DMS153 (cell line): ENCODE measurements around the gene KRTAP4-9.
"Not testable (repeated sequence)": the region's sequence is repeated elsewhere in the genome, so short reads cannot be mapped to it uniquely, and the experiment has no call there.

Experiments
- DNase-seq: peaks from one replicate; lab custom pipeline; 2025; lab: John Stamatoyannopoulos, UW

KRTAP4-9 gene

DNA sequence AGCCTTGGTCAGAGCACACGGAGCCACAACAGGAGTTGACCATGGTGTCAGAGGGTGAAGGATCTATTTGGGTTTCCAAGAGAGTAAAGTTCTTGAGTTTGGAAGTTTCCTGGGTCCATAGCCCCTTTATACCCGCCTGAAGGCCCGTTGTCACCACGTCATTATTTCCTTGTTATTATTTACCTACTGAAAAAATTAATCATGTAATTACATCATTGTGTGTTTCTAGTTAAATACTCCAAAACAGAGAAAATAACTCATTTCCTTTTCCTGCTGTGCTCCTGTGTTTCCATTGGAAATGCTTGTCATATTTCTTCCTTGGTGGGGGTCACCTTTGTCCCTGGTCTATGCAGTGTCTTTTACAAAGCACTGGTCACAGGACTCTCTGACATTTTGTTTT is 7.1 kb upstream of the KRTAP4-9 start, which contains the start of gene KRTAP4-8:
KRTAP4-8 (minus strand) TSS at position 101 of the 400 bp plus-strand sequence; CDS start at position 43, 58 bp downstream.
- DNase-seq: no peak

DNA sequence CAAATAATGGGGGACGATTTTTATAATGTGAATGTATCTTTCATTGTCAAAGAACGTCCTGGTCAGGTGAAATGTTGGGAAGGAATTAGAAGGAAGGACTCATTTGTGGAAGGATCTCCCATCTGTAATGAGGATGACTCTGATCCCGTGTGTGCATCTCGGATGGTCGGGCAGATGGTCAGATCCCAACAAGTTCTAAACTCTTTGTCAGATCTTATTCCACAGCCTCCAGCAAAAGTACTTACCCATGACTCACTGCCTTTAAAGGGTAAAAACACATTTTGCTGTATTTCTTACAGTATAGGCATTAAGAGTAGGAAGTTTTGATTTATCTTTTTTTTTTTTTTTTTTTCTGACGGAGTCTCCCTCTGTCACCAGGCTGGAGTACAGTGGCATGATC is 6.7 kb upstream of the KRTAP4-9 start:
- DNase-seq: no peak

DNA sequence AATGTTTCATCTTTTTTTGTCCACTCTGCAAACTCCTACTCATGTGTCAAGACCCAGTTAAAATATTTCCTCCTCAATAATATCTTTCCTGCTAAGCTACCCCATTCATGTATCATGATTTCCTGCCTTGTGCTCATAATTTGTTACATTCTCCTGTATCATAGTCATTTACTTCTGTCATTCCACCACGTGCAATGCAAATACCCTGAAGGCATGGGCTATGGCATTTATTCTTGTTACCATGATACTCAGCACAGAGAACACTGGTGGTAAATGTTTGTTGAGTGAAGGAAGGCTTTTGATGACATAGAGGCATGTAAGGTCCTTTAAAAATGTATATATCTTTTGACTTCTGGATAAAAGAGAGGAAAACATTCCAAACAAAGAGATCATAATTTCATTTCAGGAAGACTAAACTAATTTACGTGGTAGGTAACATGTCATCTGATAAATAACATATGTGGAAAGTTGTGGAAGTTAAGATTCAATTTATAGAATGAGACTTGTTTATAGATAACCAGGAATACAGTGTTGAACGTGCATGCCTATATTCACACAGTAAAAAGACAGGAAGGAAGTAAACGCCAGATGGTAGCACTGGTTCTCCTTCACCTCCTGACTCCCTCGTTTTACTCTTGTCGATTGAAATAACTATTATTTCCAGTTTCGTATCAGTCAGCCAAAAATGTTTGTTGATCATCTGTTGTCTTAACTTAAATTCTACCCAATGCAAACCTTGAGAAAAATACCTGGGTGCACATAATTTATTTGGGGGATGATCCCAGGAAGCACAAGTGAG is 5.3 kb upstream of the KRTAP4-9 start:
- not testable (repeated sequence) for DNase-seq

DNA sequence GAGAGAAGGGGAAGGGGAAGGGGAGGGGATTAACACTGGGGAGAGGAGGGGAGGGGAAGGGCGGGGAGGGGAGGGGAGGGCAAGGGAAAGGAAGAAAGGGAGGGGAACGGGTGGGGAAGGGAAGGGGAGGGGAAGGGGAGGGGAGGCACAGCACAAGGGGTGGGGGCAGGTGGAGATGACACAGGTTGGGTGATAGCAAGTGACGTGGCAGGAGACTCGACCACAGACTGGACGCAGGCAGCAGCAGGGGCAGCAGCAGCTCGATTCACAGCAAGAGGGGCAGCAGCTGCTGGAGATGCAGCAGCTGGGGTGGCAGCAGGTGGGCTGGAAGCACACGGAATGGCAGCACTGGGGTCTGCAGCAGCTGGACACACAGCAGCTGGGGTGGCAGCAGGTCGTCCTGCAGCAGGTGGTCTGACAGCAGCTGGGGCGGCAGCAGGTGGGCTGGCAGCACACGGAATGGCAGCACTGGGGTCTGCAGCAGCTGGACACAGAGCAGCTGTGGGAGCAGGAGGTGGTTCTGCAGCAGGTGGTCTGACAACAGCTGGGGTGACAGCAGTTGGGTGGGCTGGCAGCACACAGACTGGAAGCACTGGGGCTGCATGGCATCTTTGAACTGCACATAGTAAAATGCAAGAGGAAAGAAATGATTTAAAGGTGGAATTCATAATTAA is 3.5 kb upstream of the KRTAP4-9 start, which contains the start of gene KRTAP4-16:
KRTAP4-16 (minus strand) TSS at position 624 of the 674 bp plus-strand sequence; CDS start at position 624, 0 bp downstream.
- no peak for DNase-seq

DNA sequence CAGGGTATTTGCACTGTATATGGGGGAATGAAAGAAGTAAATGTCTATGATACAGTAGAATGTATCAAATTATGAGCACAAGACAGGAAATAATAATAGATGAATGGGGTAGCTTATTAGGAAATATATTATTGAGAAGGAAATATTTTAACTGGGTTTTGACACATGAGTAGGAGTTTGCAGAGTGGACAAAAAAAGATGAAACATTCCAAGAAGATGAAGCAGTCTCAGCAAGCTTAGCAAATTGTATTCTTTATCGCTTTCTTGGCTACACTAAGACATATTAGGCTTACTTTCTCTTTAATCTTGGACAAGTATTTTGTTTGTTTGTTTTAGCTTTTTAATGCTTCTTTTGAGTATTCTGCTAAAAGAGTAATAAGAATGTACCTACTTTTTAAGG is 1.3 kb upstream of the KRTAP4-9 start:
- DNase-seq: no peak

DNA sequence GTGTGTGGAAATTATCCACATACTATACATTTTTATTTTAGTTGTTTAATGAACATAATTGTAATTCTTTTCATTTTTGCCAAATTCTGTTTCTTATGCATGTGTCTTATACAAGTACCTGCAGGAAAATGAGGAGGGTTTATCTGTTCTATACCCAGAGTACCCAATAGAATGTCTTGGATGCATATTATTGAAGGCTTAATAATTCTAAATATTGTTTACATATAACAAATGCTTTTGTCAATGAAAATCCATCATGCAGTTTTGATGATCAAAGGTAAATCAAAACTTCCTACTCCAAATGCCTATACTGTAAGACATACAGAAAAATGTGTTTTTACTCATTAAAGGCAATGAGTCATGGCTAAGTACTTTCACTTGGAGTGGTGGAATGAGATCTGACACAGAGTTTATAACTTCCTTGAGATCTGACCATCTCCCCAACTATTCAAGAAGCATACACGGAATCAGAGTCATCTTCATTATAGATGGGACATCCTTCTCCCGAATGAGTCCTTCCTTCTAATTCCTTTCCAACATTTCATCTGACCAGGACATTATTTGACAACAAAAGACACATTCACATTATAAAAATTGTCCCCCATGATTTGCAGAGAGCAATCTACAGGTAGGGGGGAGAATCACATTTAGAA is 677 bp upstream of the KRTAP4-9 start:
- DNase-seq: not testable (repeated sequence)

DNA sequence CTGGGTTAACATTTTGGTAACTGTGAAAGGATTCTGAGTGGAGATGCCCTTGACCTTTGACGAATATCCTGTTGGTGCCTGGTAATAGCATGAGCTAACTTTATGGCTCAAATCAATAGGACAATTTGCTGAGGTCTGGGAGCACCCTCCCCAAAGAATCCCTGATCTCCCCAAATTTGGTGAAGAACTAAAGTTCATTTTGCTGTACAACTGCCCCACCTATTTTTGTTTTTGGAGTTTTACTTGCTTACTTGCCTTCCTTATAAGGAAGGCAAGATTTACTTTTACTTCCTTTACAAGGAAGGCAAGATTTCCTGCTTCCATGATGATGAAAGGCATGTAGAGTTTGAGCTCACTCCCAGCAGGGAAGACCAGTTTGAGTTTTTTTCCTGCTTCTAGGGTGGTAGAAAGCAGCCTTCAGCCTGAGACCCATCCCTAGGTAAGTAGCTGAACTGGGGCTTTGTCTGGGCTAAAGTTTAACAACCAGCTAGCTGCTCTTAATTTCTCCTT is 2.8 kb downstream of the KRTAP4-9 start:
- no peak for DNase-seq

DNA sequence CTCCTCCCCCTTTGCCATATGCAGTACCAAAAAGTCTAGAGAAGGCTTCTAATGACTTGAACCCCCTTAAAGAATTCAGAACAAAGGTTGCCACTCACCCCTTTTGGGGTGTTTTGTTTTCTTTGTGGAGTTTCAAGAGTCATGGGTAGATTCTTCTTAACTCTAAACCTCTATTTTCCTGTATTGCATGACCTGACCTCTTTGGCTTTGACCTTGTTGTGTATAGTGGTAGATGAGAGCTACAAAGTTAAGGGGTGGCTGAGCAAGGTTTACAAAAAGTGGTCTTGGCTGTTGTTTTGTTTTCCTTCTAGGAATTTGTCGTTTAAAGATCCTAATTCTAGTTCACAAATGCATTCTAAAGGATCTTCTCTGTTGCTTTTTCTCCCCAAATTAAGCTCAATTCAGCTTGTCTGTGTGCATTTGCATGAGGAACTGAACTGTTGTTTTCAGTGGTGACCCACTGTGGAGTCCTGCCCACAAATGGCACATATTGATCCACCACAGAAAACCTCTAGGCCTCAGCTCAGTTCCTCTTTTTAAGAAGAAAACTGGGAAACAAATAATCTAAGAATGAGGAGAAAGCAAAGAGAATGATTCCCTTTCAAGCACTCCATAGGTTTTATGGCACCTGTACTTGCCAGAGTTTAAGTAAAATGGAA is 3.7 kb downstream of the KRTAP4-9 start:
- not testable (repeated sequence) for DNase-seq

DNA sequence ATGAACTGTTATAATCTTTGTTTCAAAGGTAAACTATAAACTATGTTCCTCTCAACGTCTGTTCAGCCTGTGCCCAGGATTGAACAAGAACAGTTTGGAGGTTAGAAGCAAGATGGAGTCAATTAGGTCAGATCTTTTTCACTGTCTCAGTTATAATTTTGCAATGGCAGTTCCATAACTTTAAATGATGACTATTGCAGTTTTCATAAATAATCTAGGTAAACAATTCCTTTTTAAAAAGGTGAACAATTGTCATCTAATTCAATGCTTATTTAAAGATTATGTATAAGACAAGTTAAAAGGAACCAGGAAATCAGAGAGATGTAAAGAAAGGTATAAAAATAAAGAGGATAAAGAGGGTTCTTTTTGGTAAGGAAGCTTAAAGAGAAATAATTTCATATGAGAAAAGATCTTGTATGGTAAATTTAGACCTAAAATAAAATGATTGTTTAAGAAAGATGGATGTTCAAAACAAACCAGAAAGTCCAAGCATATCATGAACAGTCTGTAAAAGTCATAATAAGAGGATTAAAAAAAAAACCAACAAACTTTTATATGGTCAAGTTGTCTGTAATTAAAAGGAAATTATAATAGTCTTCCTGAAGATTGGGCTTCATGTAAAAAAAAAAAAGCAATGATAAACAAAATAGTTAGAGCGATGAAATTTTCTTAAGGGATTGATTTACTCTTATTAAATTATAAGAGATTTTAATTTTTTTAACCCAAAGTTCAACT is 6.1 kb downstream of the KRTAP4-9 start:
- DNase-seq: no peak

DNA sequence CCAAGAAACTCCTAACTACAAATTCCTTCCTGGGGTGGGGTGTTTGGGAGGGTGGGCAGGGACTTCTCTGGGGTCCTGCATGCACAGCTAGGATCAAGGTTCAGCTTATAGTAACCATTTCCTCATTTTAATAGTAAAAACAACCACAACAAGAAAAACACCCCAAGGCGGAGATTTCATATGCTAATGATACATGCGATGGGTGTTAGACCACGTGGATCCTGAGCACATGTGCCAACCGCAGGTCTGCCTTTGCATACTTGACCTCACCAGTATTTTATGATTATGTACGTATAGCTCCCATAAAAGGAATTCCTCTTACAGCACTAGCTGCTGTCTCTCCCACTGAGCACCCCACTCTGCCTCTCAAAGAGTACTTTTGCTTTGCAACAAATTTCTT is 11.1 kb downstream of the KRTAP4-9 start:
- DNase-seq: no peak

DNA sequence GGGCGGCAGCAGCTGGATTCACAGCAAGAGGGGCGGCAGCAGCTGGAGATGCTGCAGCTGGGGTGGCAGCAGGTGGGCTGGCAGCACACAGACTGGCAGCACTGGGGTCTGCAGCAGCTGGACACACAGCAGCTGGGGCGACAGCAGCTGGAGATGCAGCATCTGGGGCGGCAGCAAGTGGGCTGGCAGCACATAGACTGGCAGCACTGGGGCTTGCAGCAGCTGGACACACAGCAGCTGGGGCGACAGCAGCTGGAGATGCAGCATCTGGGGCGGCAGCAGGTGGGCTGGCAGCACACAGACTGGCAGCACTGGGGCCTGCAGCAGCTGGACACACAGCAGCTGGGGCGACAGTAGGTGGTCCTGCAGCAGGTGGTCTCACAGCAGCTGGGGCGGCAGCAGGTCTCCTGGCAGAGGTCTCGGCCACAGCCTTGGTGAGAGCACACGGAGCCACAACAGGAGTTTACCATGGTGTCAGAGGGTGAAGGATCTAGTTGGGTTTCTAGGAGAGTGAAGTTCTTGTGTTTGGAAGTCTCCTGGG is 12.7 kb downstream of the KRTAP4-9 start, which contains the start of gene KRTAP4-11:
KRTAP4-11 (minus strand) TSS at position 528 of the 541 bp plus-strand sequence; CDS start at position 470, 58 bp downstream.
- DNase-seq: not testable (repeated sequence)

DNA sequence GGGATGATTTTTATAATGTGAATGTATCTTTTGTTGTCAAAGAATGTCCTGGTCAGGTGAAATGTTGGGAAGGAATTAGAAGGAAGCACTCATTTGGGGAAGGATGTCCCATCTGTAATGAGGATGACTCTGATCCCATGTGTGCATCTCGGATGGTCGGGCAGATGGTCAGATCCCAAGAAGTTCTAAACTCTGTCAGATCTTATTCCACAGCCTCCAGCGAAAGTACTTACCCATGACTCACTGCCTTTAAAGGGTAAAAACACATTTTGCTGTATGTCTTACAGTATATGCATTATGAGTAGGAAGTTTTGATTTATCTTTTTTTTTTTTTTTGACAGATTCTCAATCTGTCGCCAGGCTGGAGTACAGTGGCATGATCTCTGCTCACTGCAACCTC is 13.5 kb downstream of the KRTAP4-9 start:
- DNase-seq: no peak

DNA sequence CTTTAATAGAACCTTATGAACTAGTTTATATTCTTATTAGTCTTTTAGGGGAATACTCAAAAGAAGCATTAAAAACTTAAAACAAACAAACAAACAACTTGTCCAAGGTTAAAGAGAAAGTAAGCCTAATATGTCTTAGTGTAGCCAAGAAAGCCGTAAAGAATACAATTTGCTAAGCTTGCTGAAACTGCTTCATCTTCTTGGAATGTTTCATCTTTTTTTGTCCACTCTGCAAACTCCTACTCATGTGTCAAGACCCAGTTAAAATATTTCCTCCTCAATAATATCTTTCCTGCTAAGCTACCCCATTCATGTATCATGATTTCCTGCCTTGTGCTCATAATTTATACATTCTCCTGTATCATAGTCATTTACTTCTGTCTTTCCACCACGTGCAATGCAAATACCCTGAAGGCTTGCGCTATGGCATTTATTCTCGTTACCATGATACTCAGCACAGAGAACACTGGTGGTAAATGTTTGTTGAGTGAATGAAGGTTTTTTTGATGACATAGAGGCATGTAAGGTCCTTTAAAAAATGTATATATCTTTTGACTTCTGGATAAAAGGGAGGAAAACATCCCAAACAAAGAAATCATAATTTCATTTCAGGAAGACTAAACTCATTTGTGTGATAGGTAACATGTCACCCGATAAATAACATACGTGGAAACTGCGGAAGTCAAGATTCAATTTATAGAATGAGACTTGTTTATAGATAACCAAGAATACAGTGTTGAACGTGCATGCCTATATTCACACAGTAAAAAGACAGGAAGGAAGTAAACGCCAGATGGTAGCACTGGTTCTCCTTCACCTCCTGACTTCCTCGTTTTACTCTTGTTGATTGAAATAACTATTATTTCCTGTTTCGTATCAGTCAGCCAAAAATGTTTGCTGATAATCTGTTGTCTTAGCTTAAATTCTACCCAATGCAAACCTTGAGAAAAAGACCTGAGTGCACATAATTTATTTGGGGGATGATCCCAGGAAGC is 14.8 kb downstream of the KRTAP4-9 start:
- not testable (repeated sequence) for DNase-seq

DNA sequence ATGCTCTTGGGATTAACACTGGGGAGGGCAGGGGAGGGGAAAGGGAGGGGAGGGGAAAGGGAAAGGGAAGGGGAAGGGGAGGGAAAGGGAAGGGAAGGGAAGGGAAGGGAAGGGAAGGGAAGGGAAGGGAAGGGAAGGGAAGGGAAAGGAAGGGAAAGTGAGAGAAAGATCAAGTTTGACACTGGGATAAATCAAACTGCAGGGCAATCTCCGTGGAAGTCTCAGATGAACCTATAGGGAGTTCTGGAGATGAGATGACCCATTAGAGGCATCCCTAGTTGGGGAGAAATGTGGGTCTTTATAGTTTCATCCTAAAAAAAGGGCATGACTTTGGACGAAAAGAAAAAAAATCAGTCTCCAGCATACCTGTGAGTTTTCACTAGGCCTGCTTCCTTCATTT is 16.6 kb downstream of the KRTAP4-9 start:
- DNase-seq: no peak

DNA sequence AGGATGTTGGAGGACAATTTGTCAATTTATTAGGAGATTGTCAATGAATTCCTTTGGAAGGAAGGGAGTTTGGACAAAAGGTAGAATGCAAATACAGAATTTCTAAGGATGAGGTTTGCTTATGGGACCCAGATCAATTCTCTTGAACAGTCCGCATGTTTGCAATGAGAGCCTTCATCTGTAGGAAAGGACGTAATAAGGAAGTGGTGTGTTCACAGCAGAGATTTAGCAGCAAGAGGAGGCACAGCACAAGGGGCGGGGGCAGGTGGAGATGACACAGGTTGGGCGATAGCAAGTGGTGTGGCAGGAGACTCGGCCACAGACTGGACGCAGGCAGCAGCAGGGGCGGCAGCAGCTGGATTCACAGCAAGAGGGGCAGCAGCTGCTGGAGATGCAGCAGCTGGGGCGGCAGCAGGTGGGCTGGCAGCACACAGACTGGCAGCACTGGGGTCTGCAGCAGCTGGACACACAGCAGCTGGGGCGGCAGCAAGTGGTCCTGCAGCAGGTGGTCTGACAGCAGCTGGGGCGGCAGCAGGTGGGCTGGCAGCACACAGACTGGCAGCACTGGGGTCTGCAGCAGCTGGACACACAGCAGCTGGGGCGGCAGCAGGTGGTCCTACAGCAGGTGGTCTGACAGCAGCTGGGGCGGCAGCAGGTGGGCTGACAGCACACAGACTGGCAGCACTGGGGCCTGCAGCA is 18.3 kb downstream of the KRTAP4-9 start:
- not testable (repeated sequence) for DNase-seq

DNA sequence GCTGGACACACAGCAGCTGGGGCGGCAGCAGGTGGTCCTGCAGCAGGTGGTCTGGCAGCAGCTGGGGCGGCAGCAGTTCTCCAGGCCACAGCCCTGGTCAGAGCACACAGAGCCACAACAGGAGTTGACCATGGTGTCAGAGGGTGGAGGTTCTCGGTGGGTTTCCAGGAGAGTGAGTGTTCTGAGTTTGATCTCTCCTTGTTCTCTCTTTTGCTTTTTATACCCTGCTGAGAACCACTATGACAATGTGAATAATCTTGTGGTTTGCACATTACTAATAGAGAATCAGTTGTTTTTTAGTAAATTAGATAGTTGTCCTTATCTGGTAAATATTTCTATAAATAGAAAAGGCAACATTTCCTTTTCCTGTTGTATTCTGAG is 18.8 kb downstream of the KRTAP4-9 start, which contains the start of gene KRTAP4-12:
KRTAP4-12 (minus strand) TSS at position 192 of the 381 bp plus-strand sequence; CDS start at position 132, 60 bp downstream.
- DNase-seq: not testable (repeated sequence)

DNA sequence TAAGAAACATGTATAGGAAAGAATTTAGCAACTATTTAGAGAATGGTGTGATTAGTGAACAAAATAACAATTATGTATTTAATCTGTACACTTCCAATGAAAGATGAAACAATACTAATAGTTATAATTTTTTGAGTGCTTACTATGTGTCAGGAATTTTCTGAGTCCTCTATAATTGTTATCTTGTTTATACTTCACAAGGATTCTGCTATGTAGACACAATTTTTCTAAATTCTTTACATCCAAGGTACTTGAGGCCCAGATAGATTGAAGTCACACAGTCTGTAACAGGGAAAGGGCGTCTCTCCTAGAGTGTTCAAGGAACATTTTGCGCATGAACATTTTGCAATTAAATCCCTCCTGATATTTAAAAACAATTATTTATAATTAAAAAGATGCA is 19.9 kb downstream of the KRTAP4-9 start:
- no peak for DNase-seq

DNA sequence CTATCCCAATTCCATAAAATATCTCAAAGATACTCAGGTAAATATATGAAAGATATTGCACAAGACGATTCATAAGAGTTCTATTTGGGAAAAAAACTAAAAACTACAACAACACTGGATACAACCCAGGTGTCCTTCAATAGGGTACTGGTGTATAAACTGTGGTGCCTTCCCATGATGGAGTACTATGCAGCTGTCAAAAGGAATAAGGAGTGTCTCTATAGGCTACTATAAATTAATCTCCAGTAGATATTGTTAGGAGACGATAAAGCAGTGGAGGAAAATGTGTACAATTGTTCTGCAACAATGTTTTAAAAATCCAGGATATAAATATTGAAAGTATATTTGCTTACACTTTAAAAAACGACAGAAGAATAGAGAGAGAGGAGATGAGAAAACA is 21.2 kb downstream of the KRTAP4-9 start:
- no peak for DNase-seq

DNA sequence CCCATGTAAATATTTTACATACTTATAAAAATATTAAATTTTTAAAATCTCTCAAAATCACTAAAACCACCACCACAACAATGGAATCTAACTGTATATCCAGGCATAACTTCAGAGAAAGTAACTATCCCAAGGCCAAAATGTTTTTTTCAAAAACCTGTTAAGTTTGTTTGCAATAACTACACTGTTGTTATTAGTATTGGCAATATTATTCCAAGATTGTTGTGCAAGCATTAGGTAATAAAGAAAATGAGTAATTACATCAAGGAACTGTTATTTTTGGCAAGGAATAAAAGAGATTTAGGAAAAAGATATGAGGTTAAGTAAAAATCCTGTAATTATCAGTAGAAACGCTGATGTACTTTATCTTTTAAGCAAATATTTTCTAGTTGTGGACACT is 22.2 kb downstream of the KRTAP4-9 start:
- no peak for DNase-seq
